WTC11 (cell line): ENCODE data around the gene SLC12A2. TPM values are rescaled to one million over a fixed set of nuclear protein-coding genes. Genes with fewer than 3 reads are reported as not detected.

Experiments
- ATAC-seq: fragments of 200-7000 bp; cut with Tn5 transposase; 2 replicates; pipeline ENCODE4 v1.10.0; 2021; ENCODE audit warnings: mild to moderate bottlenecking, moderate library complexity
- CTCF ChIA-PET: fragments of 300-600 bp; sonication (Branson Sonifier 250); formaldehyde crosslinking; loops from one replicate; lab custom pipeline; 2021; ENCODE audit warnings: antibody characterized with exemption; lab: Charles Lee
- POLR2A ChIA-PET: fragments of 350-600 bp; sonication (Branson Sonifier 250); formaldehyde crosslinking; loops from one replicate; lab custom pipeline; 2021; ENCODE audit warnings: antibody characterized with exemption; lab: Charles Lee
- DNase-seq: peaks from one replicate; pipeline ENCODE4 v3.0.0; 2021; ENCODE audit warnings: low spot score
- H3K27ac Mint-ChIP-seq: 2 replicates; pipeline ENCODE4 v1.8.0; 2021; ENCODE audit warnings: mixed read lengths
- H3K27me3 Mint-ChIP-seq: 2 replicates; pipeline ENCODE4 v1.8.0; 2021; ENCODE audit warnings: low read depth, mild to moderate bottlenecking, moderate library complexity, mixed read lengths
- H3K36me3 Mint-ChIP-seq: 2 replicates; pipeline ENCODE4 v1.8.0; 2021; ENCODE audit warnings: mixed read lengths
- H3K4me1 Mint-ChIP-seq: 2 replicates; pipeline ENCODE4 v1.8.0; 2022; ENCODE audit warnings: mixed read lengths
- H3K4me3 Mint-ChIP-seq: 2 replicates; pipeline ENCODE4 v1.8.0; 2021; ENCODE audit warnings: mild to moderate bottlenecking, moderate library complexity, mixed read lengths
- H3K9me3 Mint-ChIP-seq: 2 replicates; pipeline ENCODE4 v1.8.0; 2021; ENCODE audit warnings: mixed read lengths
- ESRRA ChIP-seq: sonication (generic); formaldehyde crosslinking; IDR thresholded peaks from 2 replicates; pipeline ENCODE4 v1.8.1; 2022; ENCODE audit warnings: mild to moderate bottlenecking, missing genetic modification reagents, borderline replicate concordance
- FOXP1 ChIP-seq: sonication (generic); formaldehyde crosslinking; IDR thresholded peaks from 2 replicates; pipeline ENCODE4 v1.8.0; 2022; ENCODE audit warnings: missing genetic modification reagents, mild to moderate bottlenecking, moderate library complexity, borderline replicate concordance
- GTF2I ChIP-seq: fragments of 250-450 bp; sonication (Bioruptor Pico); conservative IDR thresholded peaks from 2 replicates; pipeline ENCODE4 v1.4.0; 2021; ENCODE audit warnings: mild to moderate bottlenecking
- HMGA2 ChIP-seq: fragments of 250-450 bp; sonication (Bioruptor Pico); IDR thresholded peaks from 2 replicates; pipeline ENCODE4 v1.4.0; 2021; ENCODE audit warnings: mild to moderate bottlenecking, moderate library complexity
- NFYB ChIP-seq: sonication (generic); formaldehyde crosslinking; conservative IDR thresholded peaks from 2 replicates; pipeline ENCODE4 v1.8.0; 2022; ENCODE audit warnings: low read depth, missing genetic modification reagents
- PRRX2 ChIP-seq: fragments of 250-450 bp; sonication (Bioruptor Pico); IDR thresholded peaks from 2 replicates; pipeline ENCODE4 v1.8.0; 2021; ENCODE audit warnings: mild to moderate bottlenecking
- RELA ChIP-seq: sonication (generic); formaldehyde crosslinking; IDR thresholded peaks from 2 replicates; pipeline ENCODE4 v1.8.1; 2022; ENCODE audit warnings: missing genetic modification reagents, mild to moderate bottlenecking, borderline replicate concordance
- TEAD4 ChIP-seq: sonication (generic); formaldehyde crosslinking; IDR thresholded peaks from 2 replicates; pipeline ENCODE4 v1.8.0; 2022; ENCODE audit warnings: mild to moderate bottlenecking, missing genetic modification reagents
- total RNA-seq: library from RNA; stranded (reverse); gene quantifications from 3 replicates; pipeline ENCODE4 v1.2.3, GENCODE V29; 2021
- TF ChIP-seq, protein P1 (sequence below): sonication (generic); formaldehyde crosslinking; IDR thresholded peaks from 2 replicates; pipeline ENCODE4 v1.8.0; 2023; ENCODE audit warnings: mild to moderate bottlenecking, missing genetic modification reagents
- TF ChIP-seq, protein P2 (sequence below): sonication (generic); formaldehyde crosslinking; conservative IDR thresholded peaks from 2 replicates; pipeline ENCODE4 v1.8.1; 2023; ENCODE audit warnings: mild to moderate bottlenecking, low read depth, missing genetic modification reagents, moderate library complexity
- TF ChIP-seq, protein P3 (sequence below): sonication (generic); formaldehyde crosslinking; IDR thresholded peaks from 2 replicates; pipeline ENCODE4 v1.8.1; 2022; ENCODE audit warnings: low read depth, missing genetic modification reagents, borderline replicate concordance
- TF ChIP-seq, protein P4 (sequence below): fragments of 200-600 bp; IDR thresholded peaks from 2 replicates; pipeline ENCODE4 v1.8.0; 2022; ENCODE audit warnings: antibody characterized with exemption
- TF ChIP-seq, protein P5 (sequence below): sonication (generic); formaldehyde crosslinking; IDR thresholded peaks from 2 replicates; pipeline ENCODE4 v1.8.0; 2022; ENCODE audit warnings: mild to moderate bottlenecking, missing genetic modification reagents
- TF ChIP-seq, protein P6 (sequence below): sonication (generic); formaldehyde crosslinking; IDR thresholded peaks from 2 replicates; pipeline ENCODE4 v1.8.0; 2022; ENCODE audit warnings: mild to moderate bottlenecking, missing genetic modification reagents
- TF ChIP-seq, protein P7 (sequence below): sonication (generic); formaldehyde crosslinking; IDR thresholded peaks from 2 replicates; pipeline ENCODE4 v1.8.0; 2023; ENCODE audit warnings: missing genetic modification reagents, mild to moderate bottlenecking, borderline replicate concordance
- TF ChIP-seq, protein P8 (sequence below): sonication (generic); formaldehyde crosslinking; IDR thresholded peaks from 2 replicates; pipeline ENCODE4 v1.8.0; 2022; ENCODE audit warnings: mild to moderate bottlenecking, missing genetic modification reagents

SLC12A2 gene
- total RNA-seq, 1 experiment from 2014 or later, result 8.4 TPM

DNA sequence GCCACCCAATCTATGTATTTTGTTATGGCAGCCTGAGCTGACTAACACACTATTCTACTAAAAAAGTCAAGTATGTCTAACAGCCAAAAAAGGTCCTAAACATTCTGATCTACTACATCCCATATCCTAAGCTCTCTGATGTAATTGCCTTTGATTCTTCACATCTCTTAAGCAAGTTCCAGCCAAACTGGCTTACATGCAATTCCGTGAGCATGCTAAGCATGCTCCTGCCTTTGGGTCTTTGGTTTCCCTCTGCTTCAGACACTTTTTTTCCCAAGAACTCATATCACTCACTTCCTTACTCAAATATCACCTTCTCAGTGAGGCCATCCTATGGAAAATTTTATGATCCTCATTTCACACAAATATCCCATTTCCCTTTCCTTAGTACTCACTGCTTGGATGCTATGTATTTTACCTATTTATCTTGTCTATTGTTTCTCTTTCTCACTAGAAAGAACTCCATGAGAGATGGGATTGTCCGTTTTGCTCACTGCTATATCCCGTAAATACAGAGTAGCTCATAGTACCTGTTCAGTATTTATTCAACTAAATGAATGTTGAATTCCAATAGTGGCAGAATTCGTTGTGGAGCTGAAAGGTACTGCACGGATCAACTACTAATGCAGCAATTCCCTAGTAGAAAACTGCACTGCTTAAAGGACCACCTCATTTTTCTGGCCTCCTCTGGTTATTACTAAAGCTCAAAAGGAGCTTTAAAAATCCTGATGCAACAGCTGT, 2.3 kb upstream of the SLC12A2 start (continued):
- TF ChIP-seq, protein P1, sequence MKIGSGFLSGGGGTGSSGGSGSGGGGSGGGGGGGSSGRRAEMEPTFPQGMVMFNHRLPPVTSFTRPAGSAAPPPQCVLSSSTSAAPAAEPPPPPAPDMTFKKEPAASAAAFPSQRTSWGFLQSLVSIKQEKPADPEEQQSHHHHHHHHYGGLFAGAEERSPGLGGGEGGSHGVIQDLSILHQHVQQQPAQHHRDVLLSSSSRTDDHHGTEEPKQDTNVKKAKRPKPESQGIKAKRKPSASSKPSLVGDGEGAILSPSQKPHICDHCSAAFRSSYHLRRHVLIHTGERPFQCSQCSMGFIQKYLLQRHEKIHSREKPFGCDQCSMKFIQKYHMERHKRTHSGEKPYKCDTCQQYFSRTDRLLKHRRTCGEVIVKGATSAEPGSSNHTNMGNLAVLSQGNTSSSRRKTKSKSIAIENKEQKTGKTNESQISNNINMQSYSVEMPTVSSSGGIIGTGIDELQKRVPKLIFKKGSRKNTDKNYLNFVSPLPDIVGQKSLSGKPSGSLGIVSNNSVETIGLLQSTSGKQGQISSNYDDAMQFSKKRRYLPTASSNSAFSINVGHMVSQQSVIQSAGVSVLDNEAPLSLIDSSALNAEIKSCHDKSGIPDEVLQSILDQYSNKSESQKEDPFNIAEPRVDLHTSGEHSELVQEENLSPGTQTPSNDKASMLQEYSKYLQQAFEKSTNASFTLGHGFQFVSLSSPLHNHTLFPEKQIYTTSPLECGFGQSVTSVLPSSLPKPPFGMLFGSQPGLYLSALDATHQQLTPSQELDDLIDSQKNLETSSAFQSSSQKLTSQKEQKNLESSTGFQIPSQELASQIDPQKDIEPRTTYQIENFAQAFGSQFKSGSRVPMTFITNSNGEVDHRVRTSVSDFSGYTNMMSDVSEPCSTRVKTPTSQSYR (CRISPR knock-in tag), result no peak
- TF ChIP-seq, protein P2, sequence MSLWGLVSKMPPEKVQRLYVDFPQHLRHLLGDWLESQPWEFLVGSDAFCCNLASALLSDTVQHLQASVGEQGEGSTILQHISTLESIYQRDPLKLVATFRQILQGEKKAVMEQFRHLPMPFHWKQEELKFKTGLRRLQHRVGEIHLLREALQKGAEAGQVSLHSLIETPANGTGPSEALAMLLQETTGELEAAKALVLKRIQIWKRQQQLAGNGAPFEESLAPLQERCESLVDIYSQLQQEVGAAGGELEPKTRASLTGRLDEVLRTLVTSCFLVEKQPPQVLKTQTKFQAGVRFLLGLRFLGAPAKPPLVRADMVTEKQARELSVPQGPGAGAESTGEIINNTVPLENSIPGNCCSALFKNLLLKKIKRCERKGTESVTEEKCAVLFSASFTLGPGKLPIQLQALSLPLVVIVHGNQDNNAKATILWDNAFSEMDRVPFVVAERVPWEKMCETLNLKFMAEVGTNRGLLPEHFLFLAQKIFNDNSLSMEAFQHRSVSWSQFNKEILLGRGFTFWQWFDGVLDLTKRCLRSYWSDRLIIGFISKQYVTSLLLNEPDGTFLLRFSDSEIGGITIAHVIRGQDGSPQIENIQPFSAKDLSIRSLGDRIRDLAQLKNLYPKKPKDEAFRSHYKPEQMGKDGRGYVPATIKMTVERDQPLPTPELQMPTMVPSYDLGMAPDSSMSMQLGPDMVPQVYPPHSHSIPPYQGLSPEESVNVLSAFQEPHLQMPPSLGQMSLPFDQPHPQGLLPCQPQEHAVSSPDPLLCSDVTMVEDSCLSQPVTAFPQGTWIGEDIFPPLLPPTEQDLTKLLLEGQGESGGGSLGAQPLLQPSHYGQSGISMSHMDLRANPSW, result no peak
- TF ChIP-seq, protein P3, sequence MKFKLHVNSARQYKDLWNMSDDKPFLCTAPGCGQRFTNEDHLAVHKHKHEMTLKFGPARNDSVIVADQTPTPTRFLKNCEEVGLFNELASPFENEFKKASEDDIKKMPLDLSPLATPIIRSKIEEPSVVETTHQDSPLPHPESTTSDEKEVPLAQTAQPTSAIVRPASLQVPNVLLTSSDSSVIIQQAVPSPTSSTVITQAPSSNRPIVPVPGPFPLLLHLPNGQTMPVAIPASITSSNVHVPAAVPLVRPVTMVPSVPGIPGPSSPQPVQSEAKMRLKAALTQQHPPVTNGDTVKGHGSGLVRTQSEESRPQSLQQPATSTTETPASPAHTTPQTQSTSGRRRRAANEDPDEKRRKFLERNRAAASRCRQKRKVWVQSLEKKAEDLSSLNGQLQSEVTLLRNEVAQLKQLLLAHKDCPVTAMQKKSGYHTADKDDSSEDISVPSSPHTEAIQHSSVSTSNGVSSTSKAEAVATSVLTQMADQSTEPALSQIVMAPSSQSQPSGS, result no peak
- TF ChIP-seq, protein P4, sequence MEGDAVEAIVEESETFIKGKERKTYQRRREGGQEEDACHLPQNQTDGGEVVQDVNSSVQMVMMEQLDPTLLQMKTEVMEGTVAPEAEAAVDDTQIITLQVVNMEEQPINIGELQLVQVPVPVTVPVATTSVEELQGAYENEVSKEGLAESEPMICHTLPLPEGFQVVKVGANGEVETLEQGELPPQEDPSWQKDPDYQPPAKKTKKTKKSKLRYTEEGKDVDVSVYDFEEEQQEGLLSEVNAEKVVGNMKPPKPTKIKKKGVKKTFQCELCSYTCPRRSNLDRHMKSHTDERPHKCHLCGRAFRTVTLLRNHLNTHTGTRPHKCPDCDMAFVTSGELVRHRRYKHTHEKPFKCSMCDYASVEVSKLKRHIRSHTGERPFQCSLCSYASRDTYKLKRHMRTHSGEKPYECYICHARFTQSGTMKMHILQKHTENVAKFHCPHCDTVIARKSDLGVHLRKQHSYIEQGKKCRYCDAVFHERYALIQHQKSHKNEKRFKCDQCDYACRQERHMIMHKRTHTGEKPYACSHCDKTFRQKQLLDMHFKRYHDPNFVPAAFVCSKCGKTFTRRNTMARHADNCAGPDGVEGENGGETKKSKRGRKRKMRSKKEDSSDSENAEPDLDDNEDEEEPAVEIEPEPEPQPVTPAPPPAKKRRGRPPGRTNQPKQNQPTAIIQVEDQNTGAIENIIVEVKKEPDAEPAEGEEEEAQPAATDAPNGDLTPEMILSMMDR, result no peak
- TF ChIP-seq HMGA2 (CRISPR knock-in tag) (no peak), TEAD4 (no peak), GTF2I (CRISPR knock-in tag) (no peak), NFYB (CRISPR knock-in tag) (no peak)
- TF ChIP-seq, protein P5, sequence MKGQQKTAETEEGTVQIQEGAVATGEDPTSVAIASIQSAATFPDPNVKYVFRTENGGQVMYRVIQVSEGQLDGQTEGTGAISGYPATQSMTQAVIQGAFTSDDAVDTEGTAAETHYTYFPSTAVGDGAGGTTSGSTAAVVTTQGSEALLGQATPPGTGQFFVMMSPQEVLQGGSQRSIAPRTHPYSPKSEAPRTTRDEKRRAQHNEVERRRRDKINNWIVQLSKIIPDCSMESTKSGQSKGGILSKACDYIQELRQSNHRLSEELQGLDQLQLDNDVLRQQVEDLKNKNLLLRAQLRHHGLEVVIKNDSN (CRISPR knock-in tag), result no peak

DNA sequence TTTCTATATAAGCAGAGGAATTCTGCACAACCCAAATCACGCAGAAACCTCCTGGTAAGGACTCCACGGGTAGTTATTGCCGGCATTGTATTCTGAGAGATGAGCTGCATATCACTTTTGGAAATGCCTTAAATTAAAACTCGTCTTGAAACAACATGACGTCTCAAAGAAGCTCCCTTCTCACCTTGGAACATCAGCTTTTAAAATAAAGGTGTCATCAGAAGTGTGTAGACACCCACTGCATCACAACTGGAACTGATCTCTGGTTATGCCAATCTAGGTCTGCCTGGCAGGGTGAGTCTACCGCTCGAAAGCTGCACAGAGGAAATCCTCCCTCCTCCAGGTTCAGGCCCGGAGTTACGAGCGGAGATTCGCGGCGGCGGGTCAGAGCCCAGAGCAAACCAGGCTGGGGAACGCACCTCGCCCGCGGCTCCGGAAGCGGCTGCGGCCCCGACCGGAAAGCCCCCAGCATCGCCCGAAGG, 974 bp upstream of the SLC12A2 start:
- CTCF ChIA-PET, result interaction anchor here (2.3 kb wide), 1 partner anchor 10 kb away, joined by 5 read pairs; no protein-coding TSS in a partner anchor
- DNase-seq (no peak), ATAC-seq (no peak)
- POLR2A ChIA-PET, result no interaction called here
- Mint-ChIP-seq H3K4me1 (peaks cover 20% of the 10 kb centered on the region), H3K9me3 (no peaks in the 10 kb centered on the region), H3K27ac (no peak overlapping the region), H3K4me3 (peak overlapping the region; percentile 79), H3K36me3 (no peaks in the 10 kb centered on the region), H3K27me3 (peaks cover 53% of the 10 kb centered on the region)
- TF ChIP-seq PRRX2 (CRISPR knock-in tag) (no peak), TEAD4 (no peak), FOXP1 (CRISPR knock-in tag) (no peak), ESRRA (CRISPR knock-in tag) (no peak), RELA (CRISPR knock-in tag) (no peak)
- TF ChIP-seq, protein P6, sequence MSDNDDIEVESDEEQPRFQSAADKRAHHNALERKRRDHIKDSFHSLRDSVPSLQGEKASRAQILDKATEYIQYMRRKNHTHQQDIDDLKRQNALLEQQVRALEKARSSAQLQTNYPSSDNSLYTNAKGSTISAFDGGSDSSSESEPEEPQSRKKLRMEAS (CRISPR knock-in tag), result no peak
- TF ChIP-seq, protein P7, sequence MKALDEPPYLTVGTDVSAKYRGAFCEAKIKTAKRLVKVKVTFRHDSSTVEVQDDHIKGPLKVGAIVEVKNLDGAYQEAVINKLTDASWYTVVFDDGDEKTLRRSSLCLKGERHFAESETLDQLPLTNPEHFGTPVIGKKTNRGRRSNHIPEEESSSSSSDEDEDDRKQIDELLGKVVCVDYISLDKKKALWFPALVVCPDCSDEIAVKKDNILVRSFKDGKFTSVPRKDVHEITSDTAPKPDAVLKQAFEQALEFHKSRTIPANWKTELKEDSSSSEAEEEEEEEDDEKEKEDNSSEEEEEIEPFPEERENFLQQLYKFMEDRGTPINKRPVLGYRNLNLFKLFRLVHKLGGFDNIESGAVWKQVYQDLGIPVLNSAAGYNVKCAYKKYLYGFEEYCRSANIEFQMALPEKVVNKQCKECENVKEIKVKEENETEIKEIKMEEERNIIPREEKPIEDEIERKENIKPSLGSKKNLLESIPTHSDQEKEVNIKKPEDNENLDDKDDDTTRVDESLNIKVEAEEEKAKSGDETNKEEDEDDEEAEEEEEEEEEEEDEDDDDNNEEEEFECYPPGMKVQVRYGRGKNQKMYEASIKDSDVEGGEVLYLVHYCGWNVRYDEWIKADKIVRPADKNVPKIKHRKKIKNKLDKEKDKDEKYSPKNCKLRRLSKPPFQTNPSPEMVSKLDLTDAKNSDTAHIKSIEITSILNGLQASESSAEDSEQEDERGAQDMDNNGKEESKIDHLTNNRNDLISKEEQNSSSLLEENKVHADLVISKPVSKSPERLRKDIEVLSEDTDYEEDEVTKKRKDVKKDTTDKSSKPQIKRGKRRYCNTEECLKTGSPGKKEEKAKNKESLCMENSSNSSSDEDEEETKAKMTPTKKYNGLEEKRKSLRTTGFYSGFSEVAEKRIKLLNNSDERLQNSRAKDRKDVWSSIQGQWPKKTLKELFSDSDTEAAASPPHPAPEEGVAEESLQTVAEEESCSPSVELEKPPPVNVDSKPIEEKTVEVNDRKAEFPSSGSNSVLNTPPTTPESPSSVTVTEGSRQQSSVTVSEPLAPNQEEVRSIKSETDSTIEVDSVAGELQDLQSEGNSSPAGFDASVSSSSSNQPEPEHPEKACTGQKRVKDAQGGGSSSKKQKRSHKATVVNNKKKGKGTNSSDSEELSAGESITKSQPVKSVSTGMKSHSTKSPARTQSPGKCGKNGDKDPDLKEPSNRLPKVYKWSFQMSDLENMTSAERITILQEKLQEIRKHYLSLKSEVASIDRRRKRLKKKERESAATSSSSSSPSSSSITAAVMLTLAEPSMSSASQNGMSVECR, result no peak
- TF ChIP-seq, protein P4, result no peak
- TF ChIP-seq, protein P8, sequence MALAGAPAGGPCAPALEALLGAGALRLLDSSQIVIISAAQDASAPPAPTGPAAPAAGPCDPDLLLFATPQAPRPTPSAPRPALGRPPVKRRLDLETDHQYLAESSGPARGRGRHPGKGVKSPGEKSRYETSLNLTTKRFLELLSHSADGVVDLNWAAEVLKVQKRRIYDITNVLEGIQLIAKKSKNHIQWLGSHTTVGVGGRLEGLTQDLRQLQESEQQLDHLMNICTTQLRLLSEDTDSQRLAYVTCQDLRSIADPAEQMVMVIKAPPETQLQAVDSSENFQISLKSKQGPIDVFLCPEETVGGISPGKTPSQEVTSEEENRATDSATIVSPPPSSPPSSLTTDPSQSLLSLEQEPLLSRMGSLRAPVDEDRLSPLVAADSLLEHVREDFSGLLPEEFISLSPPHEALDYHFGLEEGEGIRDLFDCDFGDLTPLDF (CRISPR knock-in tag), result no peak
